ENCODE results near the gene GAREM2. TPM values are rescaled to one million over a fixed set of nuclear protein-coding genes. Genes with fewer than 3 reads are reported as not detected.

The GAREM2 gene
- total RNA-seq, 2 experiments from 2014 or later: 2.9 to 3.5 TPM

- Mint-ChIP-seq H3K4me1 (peaks cover 15% of the 10 kb centered on the region), H3K27ac (peak overlapping the region; percentile 84), H3K36me3 (ENCODE audit: low read depth) (no peaks in the 10 kb centered on the region), H3K4me3 (peak overlapping the region; percentile 75), H3K27me3 (peaks cover 15% of the 10 kb centered on the region), H3K9me3 (no peaks in the 10 kb centered on the region)
- DNase-seq: peak; percentile 88
- CTCF ChIA-PET: interaction anchor here (0.6 to 3.5 kb wide), 27 partner anchors 8 to 347 kb away, joined by 3 to 24 read pairs (median 4); partner anchors contain the start of genes GAREM2, KIF3C and SELENOI
- POLR2A ChIA-PET: interaction anchor here (0.5 to 1.2 kb wide), 4 partner anchors 59 to 369 kb away, joined by 3 to 6 read pairs (median 3); partner anchors contain the start of gene ADGRF3
These were observed 11.8 kb downstream of the GAREM2 start for GRCh38 chr2:26184555-26185303.

GRCh38 chr2:26185304-26185928, 12.5 kb downstream of the GAREM2 start:
- ChIA-PET CTCF (interaction anchor here (0.5 to 3.5 kb wide), 24 partner anchors 8 to 346 kb away, joined by 3 to 24 read pairs (median 4); partner anchors contain the start of genes GAREM2 and KIF3C), POLR2A (interaction anchor here (0.8 to 1.2 kb wide), 4 partner anchors 15 to 161 kb away, joined by 3 read pairs; partner anchors contain the start of gene ADGRF3)

GRCh38 chr2:26185954-26186770, 13.3 kb downstream of the GAREM2 start:
- ChIA-PET CTCF (interaction anchor here (0.5 to 2.1 kb wide), 7 partner anchors 9 to 164 kb away, joined by 3 to 12 read pairs (median 5); no protein-coding TSS in a partner anchor), POLR2A (interaction anchor here (0.6 to 1.2 kb wide), 3 partner anchors 15 to 152 kb away, joined by 3 read pairs; no protein-coding TSS in a partner anchor)
- Mint-ChIP-seq H3K4me1 (peaks cover 15% of the 10 kb centered on the region), H3K9me3 (no peaks in the 10 kb centered on the region), H3K4me3 (peak overlapping the region; percentile 75), H3K27me3 (peaks cover 12% of the 10 kb centered on the region), H3K27ac (no peak overlapping the region), H3K36me3 (ENCODE audit: low read depth) (peaks cover 4% of the 10 kb centered on the region)
- no peak for DNase-seq

More at GRCh38 chr2:26185304-26185928, 12.5 kb downstream of the GAREM2 start:
- H3K9me3 Mint-ChIP-seq: no peaks in the 10 kb centered on the region
- H3K27ac Mint-ChIP-seq: peak overlapping the region; percentile 84
- no peaks in the 10 kb centered on the region for H3K36me3 Mint-ChIP-seq (ENCODE audit: low read depth)
- peaks cover 15% of the 10 kb centered on the region for H3K27me3 Mint-ChIP-seq
- H3K4me1 Mint-ChIP-seq: peaks cover 15% of the 10 kb centered on the region
- H3K4me3 Mint-ChIP-seq: peak overlapping the region; percentile 75
- DNase-seq: no peak

GRCh38 chr2:26187114-26187513, 14.2 kb downstream of the GAREM2 start:
- peaks cover 10% of the 10 kb centered on the region for H3K27me3 Mint-ChIP-seq
- ChIA-PET POLR2A (no interaction called here), CTCF (interaction anchor here (0.6 to 1.4 kb wide), 2 partner anchors 13 to 160 kb away, joined by 4 read pairs; no protein-coding TSS in a partner anchor)
- peaks cover 10% of the 10 kb centered on the region for H3K36me3 Mint-ChIP-seq (ENCODE audit: low read depth)
- DNase-seq: no peak
- no peak overlapping the region for H3K27ac Mint-ChIP-seq
- H3K4me3 Mint-ChIP-seq: no peak overlapping the region
- no peaks in the 10 kb centered on the region for H3K9me3 Mint-ChIP-seq
- peaks cover 15% of the 10 kb centered on the region for H3K4me1 Mint-ChIP-seq

- peaks cover 10% of the 10 kb centered on the region for H3K36me3 Mint-ChIP-seq (ENCODE audit: low read depth)
- H3K27me3 Mint-ChIP-seq: peaks cover 10% of the 10 kb centered on the region
- H3K9me3 Mint-ChIP-seq: no peaks in the 10 kb centered on the region
- DNase-seq: no peak
- ChIA-PET POLR2A (no interaction called here), CTCF (interaction anchor here (0.6 to 0.9 kb wide), 3 partner anchors 12 to 160 kb away, joined by 3 to 4 read pairs (median 3); no protein-coding TSS in a partner anchor)
- peaks cover 15% of the 10 kb centered on the region for H3K4me1 Mint-ChIP-seq
- H3K27ac Mint-ChIP-seq: no peak overlapping the region
- H3K4me3 Mint-ChIP-seq: no peak overlapping the region
These were observed 14.7 kb downstream of the GAREM2 start for GRCh38 chr2:26187537-26188104.

GRCh38 chr2:26189123-26189522, 16.2 kb downstream of the GAREM2 start:
- no peaks in the 10 kb centered on the region for H3K9me3 Mint-ChIP-seq
- H3K4me3 Mint-ChIP-seq: no peak overlapping the region
- H3K27ac Mint-ChIP-seq: no peak overlapping the region

GRCh38 chr2:26189751-26190150, 16.9 kb downstream of the GAREM2 start:
- Mint-ChIP-seq H3K36me3 (ENCODE audit: low read depth) (peaks cover 20% of the 10 kb centered on the region), H3K4me3 (no peak overlapping the region), H3K4me1 (peaks cover 11% of the 10 kb centered on the region), H3K9me3 (no peaks in the 10 kb centered on the region), H3K27ac (no peak overlapping the region), H3K27me3 (peaks cover 7% of the 10 kb centered on the region)
- ChIA-PET CTCF (interaction anchor here (0.9 kb wide), 1 partner anchor 9 kb away, joined by 3 read pairs; no protein-coding TSS in a partner anchor), POLR2A (no interaction called here)
- no peak for DNase-seq

More at GRCh38 chr2:26189123-26189522, 16.2 kb downstream of the GAREM2 start:
- ChIA-PET CTCF (interaction anchor here (0.9 kb wide), 1 partner anchor 8 kb away, joined by 3 read pairs; no protein-coding TSS in a partner anchor), POLR2A (no interaction called here)
- no peak for DNase-seq
- H3K4me1 Mint-ChIP-seq: peaks cover 11% of the 10 kb centered on the region
- peaks cover 7% of the 10 kb centered on the region for H3K27me3 Mint-ChIP-seq
- peaks cover 16% of the 10 kb centered on the region for H3K36me3 Mint-ChIP-seq (ENCODE audit: low read depth)

GRCh38 chr2:26190369-26190768, 17.5 kb downstream of the GAREM2 start:
- Mint-ChIP-seq H3K9me3 (no peaks in the 10 kb centered on the region), H3K4me1 (peaks cover 8% of the 10 kb centered on the region), H3K27ac (no peak overlapping the region), H3K4me3 (no peak overlapping the region), H3K36me3 (ENCODE audit: low read depth) (peaks cover 25% of the 10 kb centered on the region), H3K27me3 (peaks cover 4% of the 10 kb centered on the region)
- ChIA-PET POLR2A (no interaction called here), CTCF (no interaction called here)
- no peak for DNase-seq

GRCh38 chr2:26191316-26192159, 18.6 kb downstream of the GAREM2 start:
- H3K36me3 Mint-ChIP-seq (ENCODE audit: low read depth): peaks cover 32% of the 10 kb centered on the region
- no peak overlapping the region for H3K27ac Mint-ChIP-seq
- H3K4me1 Mint-ChIP-seq: peaks cover 3% of the 10 kb centered on the region
- DNase-seq: no peak
- no peaks in the 10 kb centered on the region for H3K9me3 Mint-ChIP-seq
- H3K27me3 Mint-ChIP-seq: no peaks in the 10 kb centered on the region
- ChIA-PET POLR2A (no interaction called here), CTCF (interaction anchor here (1.1 to 1.6 kb wide), 2 partner anchors 8 to 276 kb away, joined by 3 to 4 read pairs; no protein-coding TSS in a partner anchor)
- H3K4me3 Mint-ChIP-seq: no peak overlapping the region

GRCh38 chr2:26193578-26194231, 20.8 kb downstream of the GAREM2 start:
- POLR2A ChIA-PET: no interaction called here
- H3K36me3 Mint-ChIP-seq (ENCODE audit: low read depth): peaks cover 48% of the 10 kb centered on the region
- no peaks in the 10 kb centered on the region for H3K9me3 Mint-ChIP-seq
- H3K4me1 Mint-ChIP-seq: no peaks in the 10 kb centered on the region
- H3K27me3 Mint-ChIP-seq: no peaks in the 10 kb centered on the region
- no peak for DNase-seq
- CTCF ChIA-PET: interaction anchor here (1.2 to 2.3 kb wide), 3 partner anchors 9 to 17 kb away, joined by 4 to 12 read pairs (median 5); no protein-coding TSS in a partner anchor
- H3K4me3 Mint-ChIP-seq: no peak overlapping the region
- H3K27ac Mint-ChIP-seq: no peak overlapping the region

Measured in activated CD4-positive, alpha-beta T cell treated with anti-CD3 and anti-CD28 coated beads, Interleukin-2, amount 10 ng/mL, durations not matched to agents 7 days and 5 days (primary cell).